Keratinocyte (primary cell): ENCODE data around the gene MYH7B. TPM values are rescaled to one million over a fixed set of nuclear protein-coding genes. Genes with fewer than 3 reads are reported as not detected.
A peak's percentile ranks its signal among the peaks of the same experiment; 100 is the strongest.

Experiments
- DNase-seq: peaks from one replicate; pipeline ENCODE4 v3.0.0-alpha.2; 2011; ENCODE audit warnings: low read depth, missing footprints, low spot score
- FAIRE-seq: peaks from 2 replicates; lab custom pipeline; 2011; peaks lifted over from hg19 to GRCh38; lab: Jason Lieb, UNC
- H2AFZ ChIP-seq: 2 replicates; pipeline ENCODE4 v1.6.0; 2012; ENCODE audit warnings: low read length, control low read depth, inconsistent platforms; ENCODE audit not compliant: control insufficient read depth
- H3K27ac ChIP-seq: 2 replicates; pipeline ENCODE4 v1.5.1; 2011; ENCODE audit warnings: low read length; ENCODE audit not compliant: control insufficient read depth, insufficient read depth
- H3K27me3 ChIP-seq: 3 replicates; pipeline ENCODE4 v1.6.0; 2011; ENCODE audit warnings: low read length; ENCODE audit not compliant: control insufficient read depth, insufficient read depth; ENCODE audit errors: extremely low read depth
- H3K36me3 ChIP-seq, 2 experiments: 2 replicates in 1 of 2; 3 replicates in 1 of 2; pipeline ENCODE4 v1.5.1; 2011; ENCODE audit warnings: low read length in 2 of 2, mild to moderate bottlenecking in 1 of 2; ENCODE audit not compliant: control insufficient read depth in 2 of 2, insufficient read depth in 2 of 2; ENCODE audit errors: extremely low read depth in 1 of 2
- H3K4me1 ChIP-seq: 3 replicates; pipeline ENCODE4 v1.5.1; 2011; ENCODE audit warnings: low read length; ENCODE audit not compliant: control insufficient read depth, insufficient read depth; ENCODE audit errors: extremely low read depth
- H3K4me2 ChIP-seq: 3 replicates; pipeline ENCODE4 v1.6.0; 2011; ENCODE audit warnings: low read depth, low read length; ENCODE audit not compliant: control insufficient read depth, insufficient read depth; ENCODE audit errors: extremely low read depth
- H3K4me3 ChIP-seq, 3 experiments: fragments of 200-600 bp in 1 of 3; sonication (generic) in 1 of 3; 2 replicates in 2 of 3; 3 replicates in 1 of 3; pipeline ENCODE4 v1.5.1; 2011 to 2016; ENCODE audit warnings: low read length in 3 of 3, mild to moderate bottlenecking in 3 of 3, control low read depth in 2 of 3, inconsistent platforms in 1 of 3, low read depth in 1 of 3, mixed read lengths in 1 of 3, mixed run types in 1 of 3, moderate library complexity in 1 of 3; ENCODE audit not compliant: control insufficient read depth in 2 of 3, insufficient read depth in 2 of 3; ENCODE audit errors: extremely low read depth in 1 of 3
- H3K79me2 ChIP-seq: 2 replicates; pipeline ENCODE4 v1.6.0; 2012; ENCODE audit warnings: low read length; ENCODE audit not compliant: control insufficient read depth, insufficient read depth
- H3K9ac ChIP-seq: 3 replicates; pipeline ENCODE4 v1.6.0; 2011; ENCODE audit warnings: low read length; ENCODE audit not compliant: control insufficient read depth, insufficient read depth; ENCODE audit errors: extremely low read depth
- H3K9me1 ChIP-seq: 3 replicates; pipeline ENCODE4 v1.6.0; 2011; ENCODE audit warnings: low read length; ENCODE audit not compliant: control insufficient read depth, insufficient read depth; ENCODE audit errors: extremely low read depth
- H3K9me3 ChIP-seq: 2 replicates; pipeline ENCODE4 v1.5.1; 2012; ENCODE audit warnings: low read depth, low read length; ENCODE audit not compliant: control insufficient read depth
- H4K20me1 ChIP-seq: 3 replicates; pipeline ENCODE4 v1.6.0; 2011; ENCODE audit warnings: low read length; ENCODE audit not compliant: control insufficient read depth, insufficient read depth; ENCODE audit errors: extremely low read depth
- CTCF ChIP-seq, 3 experiments: IDR thresholded peaks in 1 of 3; conservative IDR thresholded peaks in 1 of 3; optimal IDR thresholded peaks in 1 of 3; 2 replicates in 2 of 3; 3 replicates in 1 of 3; pipeline versions ENCODE3 to v1.5.1; 2011; ENCODE audit warnings: low read length in 3 of 3, mild to moderate bottlenecking in 3 of 3, moderate library complexity in 2 of 3, control low read depth in 1 of 3, inconsistent platforms in 1 of 3; ENCODE audit not compliant: insufficient read depth in 2 of 3; ENCODE audit errors: extremely low read depth in 1 of 3
- EZH2 ChIP-seq: IDR thresholded peaks from one replicate; pipeline ENCODE4 v1.6.1; 2012; ENCODE audit warnings: inconsistent platforms, mild to moderate bottlenecking, low read length, moderate library complexity
- dilution Hi-C: fragments of 300-500 bp; cut with MboI; formaldehyde crosslinking; loops from one replicate; pipeline ENCODE4 v1.7.0; 2020; ENCODE audit warnings: low sequenced_read_pairs; ENCODE audit not compliant: extremely low pct_ligation_motif_present
- polyA plus RNA-seq, 5 experiments: library from polyadenylated mRNA; depleted of rRNA in 3 of 5; stranded (reverse) in 3 of 5; stranded (forward) in 1 of 5; unstranded in 1 of 5; fragments of >200 nt; gene quantifications; 1 replicate in 1 of 5; 2 replicates in 3 of 5; 3 replicates in 1 of 5; pipeline versions ENCODE4 v1.2.1 to v1.2.3, GENCODE V29; 2011 to 2012; ENCODE audit warnings: missing spikeins in 2 of 5, low read depth in 1 of 5, low replicate concordance in 1 of 5

Gene MYH7B
- polyA plus RNA-seq, 1 donor (not counting 4 experiments of a cell fraction or from before 2014, with no cell fraction given), result 0.01 TPM

- H2AFZ ChIP-seq, result no peak overlapping the region
- no peaks in the 10 kb centered on the region for H3K79me2 ChIP-seq
- FAIRE-seq (no peak), DNase-seq (no peak)
- H3K4me3 ChIP-seq, result no peak overlapping the region
- dilution Hi-C loops, result no loop called here
- peak overlapping the region; percentile 35 for H3K27ac ChIP-seq
- H3K36me3 ChIP-seq, result peaks cover 30 to 82% of the 10 kb centered on the region in 2 experiments
- no peaks in the 10 kb centered on the region for H4K20me1 ChIP-seq
- H3K4me1 ChIP-seq, result peaks cover 26% of the 10 kb centered on the region
- peak overlapping the region; percentile 37 for H3K4me2 ChIP-seq
- TF ChIP-seq CTCF (optimal IDR thresholded peaks at IDR 0.05 in 1 of 3, IDR thresholded peaks at IDR 0.05 in 1 of 3, conservative IDR thresholded peaks at IDR 0.05 in 1 of 3; ENCODE audit: extremely low read depth in 1 of 3, insufficient read depth in 2 of 3, low read length in 3 of 3) (no peak), EZH2 (no peak)
- H3K9me1 ChIP-seq, result no peaks in the 10 kb centered on the region
- H3K9me3 ChIP-seq, result no peaks in the 10 kb centered on the region
- H3K27me3 ChIP-seq, result no peaks in the 10 kb centered on the region
- H3K9ac ChIP-seq, result no peak overlapping the region
These were observed 27.3 kb upstream of the MYH7B start for GRCh38 chr20:34928411-34928810.

- Histone ChIP-seq H3K4me3 (no peak overlapping the region), H4K20me1 (no peaks in the 10 kb centered on the region), H3K9ac (no peak overlapping the region), H3K9me1 (no peaks in the 10 kb centered on the region), H3K36me3 (peaks cover 23 to 55% of the 10 kb centered on the region in 2 experiments), H3K9me3 (no peaks in the 10 kb centered on the region), H3K27ac (no peak overlapping the region), H3K4me1 (peaks cover 17% of the 10 kb centered on the region), H3K79me2 (no peaks in the 10 kb centered on the region), H2AFZ (no peak overlapping the region), H3K4me2 (no peak overlapping the region), H3K27me3 (no peaks in the 10 kb centered on the region)
- no peak for TF ChIP-seq EZH2
- TF ChIP-seq CTCF (optimal IDR thresholded peaks at IDR 0.05 in 1 of 3, IDR thresholded peaks at IDR 0.05 in 1 of 3, conservative IDR thresholded peaks at IDR 0.05 in 1 of 3; ENCODE audit: extremely low read depth in 1 of 3, insufficient read depth in 2 of 3, low read length in 3 of 3), result no peak
- FAIRE-seq (no peak), DNase-seq (no peak)
- dilution Hi-C loops, result no loop called here
These were observed 23.9 kb upstream of the MYH7B start for GRCh38 chr20:34931771-34932170.
